ENCODE measurements around the gene CIB2.

DNA sequence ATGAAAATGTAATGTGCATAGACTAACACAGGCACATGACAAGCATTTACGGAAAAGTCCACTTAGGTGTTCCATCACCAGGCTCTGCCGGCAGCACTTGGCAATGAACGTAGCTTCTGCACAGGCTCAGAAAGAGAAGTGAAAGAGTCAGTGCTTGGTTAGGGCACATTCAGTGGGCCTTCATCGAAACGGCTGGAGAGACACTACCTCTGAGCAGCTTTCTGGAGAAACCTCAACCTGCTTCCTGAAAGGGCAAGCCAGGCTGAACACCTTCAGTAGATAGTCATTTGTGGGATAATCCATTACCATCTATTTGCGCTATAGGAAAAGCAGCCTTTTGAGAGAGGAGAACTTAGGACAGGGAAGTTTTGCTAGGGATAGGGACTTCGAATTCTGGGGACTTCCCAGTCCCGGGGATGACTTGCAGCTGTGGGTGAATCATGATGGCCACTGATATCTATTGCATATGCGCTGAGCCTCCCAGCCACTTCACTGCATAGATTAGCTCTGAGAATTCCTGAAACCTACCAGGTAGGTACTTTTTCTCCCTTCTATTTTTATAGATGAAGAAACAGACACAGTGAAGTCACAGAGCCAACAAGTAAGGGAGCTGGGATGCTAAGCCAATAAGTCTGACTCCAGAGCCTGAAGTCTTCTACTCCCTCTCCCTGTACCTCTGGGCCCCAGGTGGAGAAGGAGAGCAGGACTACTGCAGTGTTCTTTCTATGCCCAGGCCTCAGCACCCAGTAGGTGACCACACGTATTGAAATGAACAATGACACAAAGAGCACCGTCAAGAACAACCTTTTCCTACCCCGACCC is 43.1 kb downstream of the CIB2 start:
- TF ChIP-seq CTCF (IDR thresholded peaks at IDR 0.05; ENCODE audit: poor library complexity) (no peak), EZH2phosphoT487 (IDR thresholded peaks at IDR 0.05; ENCODE audit: low read depth, severe bottlenecking, unreplicated experiment) (no peak)
